ENCODE results near the gene NUP50.

Gene NUP50

GRCh38 chr22:45163451-45164269, at the start of gene NUP50:
Gene NUP50, plus strand, starts transcription at chr22:45163925. Its CDS starts 4,253 bp downstream, at chr22:45168178.
- DNase-seq (ENCODE audit: low read depth): peak; percentile 95
- peak; percentile 13 for TF ChIP-seq CTCF (conservative IDR thresholded peaks at IDR 0.05; ENCODE audit: low read length)
- H3K4me3 ChIP-seq (ENCODE audit: low read length): peak within 1 kb of the TSS; percentile 81

DNA sequence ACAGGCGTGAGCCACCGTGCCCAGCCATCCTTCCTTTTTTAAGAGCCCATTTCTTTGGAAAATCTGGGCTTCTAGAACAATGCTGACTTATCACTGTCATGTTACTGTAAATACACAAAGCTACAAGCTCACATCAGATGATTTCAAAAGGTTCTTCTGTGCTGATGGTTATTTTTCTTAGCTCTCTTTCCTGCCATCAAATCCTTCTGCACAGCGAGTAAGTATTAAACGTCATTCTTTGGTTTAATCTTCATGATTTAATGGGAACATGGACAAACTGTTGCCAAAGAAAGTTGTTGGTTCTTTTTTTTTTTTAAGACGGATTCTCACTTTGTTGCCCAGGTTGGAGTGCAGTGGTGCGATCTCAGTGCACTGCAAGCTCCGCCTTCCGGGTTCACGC, 43.3 kb upstream of the NUP50 start:
- no peak for DNase-seq (ENCODE audit: low read depth)
- H3K4me3 ChIP-seq (ENCODE audit: low read length): no peak overlapping the region

GRCh38 chr22:45120931-45121330, 42.8 kb upstream of the NUP50 start:
- TF ChIP-seq CTCF (conservative IDR thresholded peaks at IDR 0.05; ENCODE audit: low read length): no peak
- no peak for DNase-seq (ENCODE audit: low read depth)

More for the DNA sequence above, 43.3 kb upstream of the NUP50 start:
- TF ChIP-seq CTCF (conservative IDR thresholded peaks at IDR 0.05; ENCODE audit: low read length): no peak

GRCh38 chr22:45124176-45124847, 39.4 kb upstream of the NUP50 start:
- TF ChIP-seq CTCF (conservative IDR thresholded peaks at IDR 0.05; ENCODE audit: low read length): no peak
- H3K4me3 ChIP-seq (ENCODE audit: low read length): no peak overlapping the region; the same call in 1 of the 2 replicates
- peak; percentile 18 for DNase-seq (ENCODE audit: low read depth)

More at GRCh38 chr22:45120931-45121330, 42.8 kb upstream of the NUP50 start:
- no peak overlapping the region for H3K4me3 ChIP-seq (ENCODE audit: low read length)

- no peak for TF ChIP-seq CTCF (conservative IDR thresholded peaks at IDR 0.05; ENCODE audit: low read length)
- DNase-seq (ENCODE audit: low read depth): peak; percentile 85
- H3K4me3 ChIP-seq (ENCODE audit: low read length): peak overlapping the region; percentile 3; the same call in 1 of the 2 replicates
Observed at GRCh38 chr22:45125188-45125587, 38.5 kb upstream of the NUP50 start.

DNA sequence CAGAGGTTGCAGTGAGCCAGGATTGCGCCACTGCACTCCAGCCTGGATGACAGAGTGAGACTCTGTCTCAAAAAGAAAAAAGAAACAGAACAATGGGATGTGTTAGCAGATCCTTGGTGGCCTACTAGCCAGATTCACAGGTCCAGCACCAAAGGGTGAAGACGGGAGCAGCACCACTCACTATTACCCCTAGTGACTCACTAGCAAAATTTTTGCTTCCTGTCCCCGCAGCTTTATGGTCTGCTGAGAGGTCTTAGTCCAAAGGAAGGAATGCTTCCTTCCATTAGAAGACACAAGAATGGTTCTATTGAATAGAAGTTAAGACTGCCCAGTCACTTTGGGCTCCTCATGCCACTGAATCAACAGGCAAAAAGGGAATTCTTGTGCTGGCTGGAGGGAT, 35.9 kb upstream of the NUP50 start:
- TF ChIP-seq CTCF (conservative IDR thresholded peaks at IDR 0.05; ENCODE audit: low read length): no peak
- DNase-seq (ENCODE audit: low read depth): peak; percentile 72
- H3K4me3 ChIP-seq (ENCODE audit: low read length): no peak overlapping the region
